Fibroblast of lung (primary cell): ENCODE results near the gene HDDC2. TPM values are rescaled to one million over a fixed set of nuclear protein-coding genes. Genes with fewer than 3 reads are reported as not detected.

ENCODE experiments used
- DNase-seq, 2 donors: peaks; one replicate each; pipeline versions ENCODE4 v3.0.0 to v3.0.0-alpha.2; 2010; ENCODE audit warnings: low read depth in 2 of 2
- H2AFZ ChIP-seq: 2 replicates; pipeline ENCODE4 v1.5.1; 2012; ENCODE audit warnings: low read length, control low read depth, inconsistent platforms
- H3K27ac ChIP-seq: 2 replicates; pipeline ENCODE4 v1.5.1; 2011; ENCODE audit warnings: low read length, control low read depth; ENCODE audit not compliant: insufficient read depth
- H3K27me3 ChIP-seq: 2 replicates; pipeline ENCODE4 v1.5.1; 2011; ENCODE audit warnings: mild to moderate bottlenecking, low read length; ENCODE audit not compliant: control insufficient read depth, insufficient read depth
- H3K36me3 ChIP-seq: 2 replicates; pipeline ENCODE4 v1.5.1; 2011; ENCODE audit warnings: low read length; ENCODE audit not compliant: control insufficient read depth, insufficient read depth
- H3K4me1 ChIP-seq: 2 replicates; pipeline ENCODE4 v1.5.1; 2011; ENCODE audit warnings: low read length; ENCODE audit not compliant: control insufficient read depth, insufficient read depth; ENCODE audit errors: extremely low read depth
- H3K4me2 ChIP-seq: 2 replicates; pipeline ENCODE4 v1.5.1; 2011; ENCODE audit warnings: low read length, control low read depth; ENCODE audit not compliant: insufficient read depth; ENCODE audit errors: extremely low read depth
- H3K4me3 ChIP-seq, 4 experiments: fragments of 200-600 bp in 1 of 4; sonication (generic) in 1 of 4; replicated peaks in 1 of 4; 2 replicates each; pipeline ENCODE4 v1.5.1; 2011 to 2016; ENCODE audit warnings: low read length in 4 of 4, low read depth in 3 of 4, mild to moderate bottlenecking in 3 of 4, control low read depth in 2 of 4, inconsistent platforms in 1 of 4, mixed read lengths in 1 of 4; ENCODE audit not compliant: insufficient read depth in 1 of 4; ENCODE audit errors: control extremely low read depth in 1 of 4
- H3K79me2 ChIP-seq: 2 replicates; pipeline ENCODE4 v1.5.1; 2012; ENCODE audit warnings: mild to moderate bottlenecking, low read length, inconsistent platforms; ENCODE audit not compliant: control insufficient read depth, insufficient read depth
- H3K9ac ChIP-seq: 2 replicates; pipeline ENCODE4 v1.5.1; 2011; ENCODE audit warnings: mild to moderate bottlenecking, low read length, control low read depth; ENCODE audit not compliant: insufficient read depth
- H3K9me3 ChIP-seq: 2 replicates; pipeline ENCODE4 v1.5.1; 2012; ENCODE audit warnings: low read depth, low read length; ENCODE audit not compliant: control insufficient read depth, insufficient read depth
- H4K20me1 ChIP-seq: 2 replicates; pipeline ENCODE4 v1.5.1; 2011; ENCODE audit warnings: low read length; ENCODE audit not compliant: control insufficient read depth, insufficient read depth; ENCODE audit errors: extremely low read depth
- EZH2 ChIP-seq: IDR thresholded peaks from 2 replicates; pipeline ENCODE4 v1.5.1; 2012; ENCODE audit warnings: low read length, control low read depth, mild to moderate bottlenecking; ENCODE audit errors: missing control alignments
- polyA plus RNA-seq, 2 donors: library from polyadenylated mRNA; depleted of rRNA in 1 of 2; stranded (reverse) in 1 of 2; unstranded in 1 of 2; fragments of >200 nt; gene quantifications; 2 replicates each; pipeline ENCODE4 v1.2.1, GENCODE V29; 2011 to 2012; ENCODE audit warnings: missing spikeins in 1 of 2
- total RNA-seq: library from RNA; depleted of rRNA; stranded (reverse); fragments of >200 nt; gene quantifications from 2 replicates; pipeline ENCODE4 v1.2.1, GENCODE V29; 2014
- TF ChIP-seq, protein P1 (sequence below), 2 donors: IDR thresholded peaks in 1 of 2; conservative IDR thresholded peaks in 1 of 2; 1 replicate in 1 of 2; 2 replicates in 1 of 2; pipeline ENCODE4 v1.5.1; 2011 to 2012; ENCODE audit warnings: low read length in 2 of 2, control low read depth in 1 of 2, inconsistent platforms in 1 of 2, low read depth in 1 of 2, mild to moderate bottlenecking in 1 of 2

HDDC2 gene
- total and polyA plus RNA-seq, 2 donors (not counting 1 experiment from before 2014, with no cell fraction given), result 58.8 to 174 TPM

DNA sequence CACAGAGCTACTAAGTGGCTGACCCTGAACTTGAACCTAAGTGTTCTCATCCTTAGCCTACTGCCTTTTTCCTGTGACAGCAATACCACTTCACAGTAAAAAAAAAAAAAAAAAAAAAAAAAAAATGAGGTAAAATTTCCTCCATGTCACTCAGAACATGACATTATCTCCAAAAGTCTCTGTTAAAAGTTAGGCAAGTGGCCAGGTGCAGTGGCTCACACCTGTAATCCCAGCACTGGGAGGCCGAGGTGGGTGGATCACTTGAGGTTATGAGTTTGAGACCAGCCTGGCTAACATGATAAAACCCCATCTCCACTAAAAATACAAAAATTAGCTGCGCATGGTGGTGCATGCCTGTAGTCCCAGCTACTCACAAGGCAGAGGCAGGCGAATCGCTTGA is 11.2 kb upstream of the HDDC2 start:
- no peaks in the 10 kb centered on the region for H3K36me3 ChIP-seq
- no peak overlapping the region for H3K4me3 ChIP-seq
- H3K4me2 ChIP-seq, result no peak overlapping the region
- H3K9ac ChIP-seq, result no peak overlapping the region
- no peak overlapping the region for H2AFZ ChIP-seq
- no peak for TF ChIP-seq EZH2
- TF ChIP-seq, protein P1, sequence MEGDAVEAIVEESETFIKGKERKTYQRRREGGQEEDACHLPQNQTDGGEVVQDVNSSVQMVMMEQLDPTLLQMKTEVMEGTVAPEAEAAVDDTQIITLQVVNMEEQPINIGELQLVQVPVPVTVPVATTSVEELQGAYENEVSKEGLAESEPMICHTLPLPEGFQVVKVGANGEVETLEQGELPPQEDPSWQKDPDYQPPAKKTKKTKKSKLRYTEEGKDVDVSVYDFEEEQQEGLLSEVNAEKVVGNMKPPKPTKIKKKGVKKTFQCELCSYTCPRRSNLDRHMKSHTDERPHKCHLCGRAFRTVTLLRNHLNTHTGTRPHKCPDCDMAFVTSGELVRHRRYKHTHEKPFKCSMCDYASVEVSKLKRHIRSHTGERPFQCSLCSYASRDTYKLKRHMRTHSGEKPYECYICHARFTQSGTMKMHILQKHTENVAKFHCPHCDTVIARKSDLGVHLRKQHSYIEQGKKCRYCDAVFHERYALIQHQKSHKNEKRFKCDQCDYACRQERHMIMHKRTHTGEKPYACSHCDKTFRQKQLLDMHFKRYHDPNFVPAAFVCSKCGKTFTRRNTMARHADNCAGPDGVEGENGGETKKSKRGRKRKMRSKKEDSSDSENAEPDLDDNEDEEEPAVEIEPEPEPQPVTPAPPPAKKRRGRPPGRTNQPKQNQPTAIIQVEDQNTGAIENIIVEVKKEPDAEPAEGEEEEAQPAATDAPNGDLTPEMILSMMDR (conservative IDR thresholded peaks at IDR 0.05 in 1 of 2, IDR thresholded peaks at IDR 0.05 in 1 of 2; ENCODE audit: low read depth in 1 of 2, low read length in 2 of 2), result no peak
- no peak for DNase-seq
- no peaks in the 10 kb centered on the region for H3K4me1 ChIP-seq
- no peaks in the 10 kb centered on the region for H3K79me2 ChIP-seq
- no peak overlapping the region for H3K27ac ChIP-seq
- H4K20me1 ChIP-seq, result no peaks in the 10 kb centered on the region
- no peaks in the 10 kb centered on the region for H3K27me3 ChIP-seq
- H3K9me3 ChIP-seq, result no peaks in the 10 kb centered on the region

DNA sequence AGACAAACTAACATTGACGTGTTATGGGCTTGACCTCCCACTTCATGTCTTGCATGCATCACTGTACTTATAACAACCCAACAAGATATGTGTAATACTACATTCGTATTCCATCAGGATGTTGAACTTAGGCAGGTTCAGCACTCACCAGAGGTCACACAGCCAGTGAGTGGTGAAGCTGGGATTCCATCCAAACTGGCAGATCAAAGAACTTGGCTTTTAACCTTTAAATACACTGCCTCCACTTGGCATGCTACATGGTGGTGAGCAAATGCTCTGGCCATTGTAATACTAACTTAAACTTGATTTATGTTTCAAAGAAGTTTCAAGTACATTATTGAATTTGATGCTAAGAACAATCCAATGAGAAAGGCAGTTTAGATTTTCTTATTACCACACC is 10.7 kb upstream of the HDDC2 start:
- Histone ChIP-seq H3K79me2 (no peaks in the 10 kb centered on the region), H3K9ac (no peak overlapping the region), H3K4me1 (no peaks in the 10 kb centered on the region), H3K4me2 (no peak overlapping the region), H3K27me3 (no peaks in the 10 kb centered on the region), H3K4me3 (no peak overlapping the region), H3K36me3 (no peaks in the 10 kb centered on the region), H4K20me1 (no peaks in the 10 kb centered on the region), H3K9me3 (no peaks in the 10 kb centered on the region), H2AFZ (no peak overlapping the region), H3K27ac (no peak overlapping the region)
- TF ChIP-seq, protein P1 (conservative IDR thresholded peaks at IDR 0.05 in 1 of 2, IDR thresholded peaks at IDR 0.05 in 1 of 2; ENCODE audit: low read depth in 1 of 2, low read length in 2 of 2), result no peak
- no peak for TF ChIP-seq EZH2
- peak in 1 of 2 donors; percentile 36 for DNase-seq

DNA sequence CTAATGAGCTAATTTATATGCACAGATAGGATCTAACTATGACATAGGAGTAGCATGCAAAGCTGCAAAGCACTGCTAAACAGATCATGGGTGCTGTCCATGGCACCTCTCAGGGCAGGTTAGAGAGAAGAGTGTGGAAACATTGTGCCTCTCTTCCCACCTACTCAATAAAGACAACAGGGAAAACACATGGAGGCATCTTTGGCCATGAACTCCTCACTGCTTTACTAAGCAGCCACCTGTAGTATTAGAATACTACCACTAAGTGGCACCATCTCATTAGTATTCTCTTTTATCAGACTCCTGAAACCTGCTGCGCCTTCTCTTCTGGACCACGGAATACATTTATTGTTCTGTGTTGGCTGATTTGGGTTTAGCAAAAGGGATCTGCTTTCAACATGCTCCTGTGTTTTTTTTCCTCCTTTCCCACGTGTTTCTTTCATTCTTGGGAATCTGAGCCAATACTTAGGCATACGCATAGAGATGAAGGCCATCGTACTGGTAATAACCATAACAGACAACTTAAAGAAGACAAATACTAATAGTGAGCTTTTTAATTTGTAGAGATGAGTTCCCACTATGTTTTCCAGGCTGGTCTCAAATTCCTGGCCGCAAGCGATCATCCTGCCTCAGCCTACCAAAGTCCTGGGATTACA is 9.4 kb upstream of the HDDC2 start:
- H3K27me3 ChIP-seq, result peaks cover 5% of the 10 kb centered on the region
- no peak overlapping the region for H3K27ac ChIP-seq
- H3K9ac ChIP-seq, result no peak overlapping the region
- H3K36me3 ChIP-seq, result no peaks in the 10 kb centered on the region
- H3K4me3 ChIP-seq, result no peak overlapping the region
- H3K4me1 ChIP-seq, result no peaks in the 10 kb centered on the region
- peak; percentile 48 to 74 for DNase-seq
- no peak for TF ChIP-seq EZH2
- TF ChIP-seq, protein P1 (conservative IDR thresholded peaks at IDR 0.05 in 1 of 2, IDR thresholded peaks at IDR 0.05 in 1 of 2; ENCODE audit: low read depth in 1 of 2, low read length in 2 of 2), result peak; percentile 72 to 75
- no peak overlapping the region for H3K4me2 ChIP-seq
- no peak overlapping the region for H2AFZ ChIP-seq
- no peaks in the 10 kb centered on the region for H4K20me1 ChIP-seq
- no peaks in the 10 kb centered on the region for H3K79me2 ChIP-seq
- H3K9me3 ChIP-seq, result no peaks in the 10 kb centered on the region
